OCI-LY1 (cell line): ENCODE measurements around the gene SMAD4.

Experiments used
- H2AFZ ChIP-seq: fragments of 200-600 bp; sonication (generic), shearing (Covaris generic); 2 replicates; pipeline ENCODE4 v1.6.0; 2014; ENCODE audit warnings: antibody characterized with exemption, mild to moderate bottlenecking, low read length
- H3F3A ChIP-seq: fragments of 200-600 bp; sonication (generic), shearing (Covaris generic); 2 replicates; pipeline ENCODE4 v1.6.0; 2014; ENCODE audit warnings: mild to moderate bottlenecking, antibody characterized with exemption, low read length, moderate library complexity; ENCODE audit not compliant: insufficient read depth
- H3K27ac ChIP-seq: fragments of 200-600 bp; sonication (generic); 2 replicates; pipeline ENCODE4 v1.5.1; 2014; ENCODE audit warnings: low read length, mixed run types, mild to moderate bottlenecking, low read depth; ENCODE audit not compliant: poor library complexity, severe bottlenecking
- H3K27me3 ChIP-seq: fragments of 200-600 bp; sonication (generic); 2 replicates; pipeline ENCODE4 v1.6.0; 2014; ENCODE audit warnings: antibody characterized with exemption, mild to moderate bottlenecking, low read length, moderate library complexity; ENCODE audit not compliant: insufficient read depth
- H3K36me3 ChIP-seq: fragments of 200-600 bp; sonication (generic); 2 replicates; pipeline ENCODE4 v1.6.1; 2014; ENCODE audit warnings: mild to moderate bottlenecking, antibody characterized with exemption, low read length, moderate library complexity, mixed read lengths; ENCODE audit not compliant: insufficient read depth
- H3K4me1 ChIP-seq: fragments of 200-600 bp; sonication (generic); 2 replicates; pipeline ENCODE4 v1.5.1; 2014; ENCODE audit warnings: mild to moderate bottlenecking, low read length, moderate library complexity; ENCODE audit not compliant: insufficient read depth, severe bottlenecking
- H3K4me2 ChIP-seq: fragments of 200-600 bp; sonication (generic), shearing (Covaris generic); 2 replicates; pipeline ENCODE4 v1.6.1; 2014; ENCODE audit warnings: low read length
- H3K4me3 ChIP-seq: fragments of 200-600 bp; sonication (generic); 2 replicates; pipeline ENCODE4 v1.5.1; 2014; ENCODE audit warnings: low read length, low read depth, mild to moderate bottlenecking, mixed read lengths; ENCODE audit not compliant: poor library complexity, severe bottlenecking
- H3K79me2 ChIP-seq: fragments of 200-600 bp; shearing (Covaris generic); 2 replicates; pipeline ENCODE4 v1.6.1; 2016; ENCODE audit warnings: mixed run types, low read length, mixed read lengths; ENCODE audit not compliant: insufficient read depth
- H3K9ac ChIP-seq: fragments of 200-600 bp; sonication (generic), shearing (Covaris generic); 2 replicates; pipeline ENCODE4 v1.6.1; 2014; ENCODE audit warnings: mild to moderate bottlenecking, low read length, mixed read lengths
- H3K9me2 ChIP-seq: fragments of 200-600 bp; sonication (generic), shearing (Covaris generic); 2 replicates; pipeline ENCODE4 v1.6.1; 2014; ENCODE audit warnings: low read depth, mild to moderate bottlenecking, low read length, mixed read lengths
- H3K9me3 ChIP-seq: fragments of 200-600 bp; shearing (Covaris generic); 2 replicates; pipeline ENCODE4 v1.6.1; 2014; ENCODE audit warnings: low read length, mixed read lengths
- H4K20me1 ChIP-seq: fragments of 200-600 bp; sonication (generic), shearing (Covaris generic); 2 replicates; pipeline ENCODE4 v1.6.0; 2016; ENCODE audit warnings: mild to moderate bottlenecking, low read length; ENCODE audit not compliant: insufficient read depth
- EZH2 ChIP-seq: fragments of 200-600 bp; sonication (generic), shearing (Covaris generic); IDR thresholded peaks from 2 replicates; pipeline ENCODE4 v1.8.0; 2017; ENCODE audit warnings: borderline replicate concordance, mixed run types, mild to moderate bottlenecking, antibody characterized with exemption, low read length, moderate library complexity, mixed read lengths
- TF ChIP-seq, protein P1 (sequence below): fragments of 200-600 bp; sonication (generic), shearing (Covaris generic); IDR thresholded peaks from 2 replicates; pipeline ENCODE4 v1.5.1; 2017; ENCODE audit warnings: mild to moderate bottlenecking, antibody characterized with exemption, low read length, moderate library complexity, mixed read lengths

The SMAD4 gene

DNA sequence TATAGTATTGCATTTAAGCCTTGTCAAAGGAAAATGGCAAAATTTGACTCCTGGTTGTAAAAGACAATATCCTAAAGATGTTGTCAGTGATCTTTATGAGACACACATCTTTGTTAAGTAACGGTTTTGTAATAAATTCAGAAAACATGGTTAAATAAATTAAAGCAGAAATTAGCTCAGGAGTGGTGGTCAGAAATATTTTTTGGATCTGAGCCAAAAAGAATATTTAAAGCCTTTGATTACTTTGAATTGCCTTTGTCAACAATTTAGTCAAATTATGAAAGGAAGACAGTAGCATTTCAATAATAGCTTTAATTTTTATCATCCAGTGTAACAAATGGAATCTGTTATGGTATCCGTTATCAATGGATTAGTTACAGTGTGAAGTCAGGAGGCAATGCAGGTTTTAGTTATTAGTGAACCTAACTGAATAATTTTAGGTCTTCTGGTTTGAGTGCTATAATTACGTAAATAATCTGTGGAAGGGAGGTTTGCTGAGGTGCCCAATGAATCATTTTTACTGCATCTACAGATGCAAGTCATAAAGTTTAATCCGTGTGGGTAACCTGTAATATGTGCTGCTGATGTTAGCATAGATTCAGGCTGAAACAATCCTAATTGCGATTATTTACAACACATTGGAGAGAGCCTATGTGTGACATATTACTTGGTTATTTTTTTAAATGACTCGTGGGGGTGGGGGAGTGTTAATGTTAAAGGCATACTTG is 42.7 kb downstream of the SMAD4 start:
- H3F3A ChIP-seq = no peaks in the 10 kb centered on the region
- no peaks in the 10 kb centered on the region for H3K9me3 ChIP-seq
- no peak overlapping the region for H2AFZ ChIP-seq
- H3K4me2 ChIP-seq = no peak overlapping the region
- peaks cover 9% of the 10 kb centered on the region for H3K4me1 ChIP-seq
- TF ChIP-seq, protein P1, sequence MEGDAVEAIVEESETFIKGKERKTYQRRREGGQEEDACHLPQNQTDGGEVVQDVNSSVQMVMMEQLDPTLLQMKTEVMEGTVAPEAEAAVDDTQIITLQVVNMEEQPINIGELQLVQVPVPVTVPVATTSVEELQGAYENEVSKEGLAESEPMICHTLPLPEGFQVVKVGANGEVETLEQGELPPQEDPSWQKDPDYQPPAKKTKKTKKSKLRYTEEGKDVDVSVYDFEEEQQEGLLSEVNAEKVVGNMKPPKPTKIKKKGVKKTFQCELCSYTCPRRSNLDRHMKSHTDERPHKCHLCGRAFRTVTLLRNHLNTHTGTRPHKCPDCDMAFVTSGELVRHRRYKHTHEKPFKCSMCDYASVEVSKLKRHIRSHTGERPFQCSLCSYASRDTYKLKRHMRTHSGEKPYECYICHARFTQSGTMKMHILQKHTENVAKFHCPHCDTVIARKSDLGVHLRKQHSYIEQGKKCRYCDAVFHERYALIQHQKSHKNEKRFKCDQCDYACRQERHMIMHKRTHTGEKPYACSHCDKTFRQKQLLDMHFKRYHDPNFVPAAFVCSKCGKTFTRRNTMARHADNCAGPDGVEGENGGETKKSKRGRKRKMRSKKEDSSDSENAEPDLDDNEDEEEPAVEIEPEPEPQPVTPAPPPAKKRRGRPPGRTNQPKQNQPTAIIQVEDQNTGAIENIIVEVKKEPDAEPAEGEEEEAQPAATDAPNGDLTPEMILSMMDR = no peak
- no peak for TF ChIP-seq EZH2
- no peak overlapping the region for H3K4me3 ChIP-seq
- H3K9ac ChIP-seq = no peak overlapping the region
- no peaks in the 10 kb centered on the region for H3K27me3 ChIP-seq
- H4K20me1 ChIP-seq = no peaks in the 10 kb centered on the region
- peaks cover 79% of the 10 kb centered on the region for H3K36me3 ChIP-seq
- no peak overlapping the region for H3K27ac ChIP-seq
- no peaks in the 10 kb centered on the region for H3K79me2 ChIP-seq
- H3K9me2 ChIP-seq = no peaks in the 10 kb centered on the region

DNA sequence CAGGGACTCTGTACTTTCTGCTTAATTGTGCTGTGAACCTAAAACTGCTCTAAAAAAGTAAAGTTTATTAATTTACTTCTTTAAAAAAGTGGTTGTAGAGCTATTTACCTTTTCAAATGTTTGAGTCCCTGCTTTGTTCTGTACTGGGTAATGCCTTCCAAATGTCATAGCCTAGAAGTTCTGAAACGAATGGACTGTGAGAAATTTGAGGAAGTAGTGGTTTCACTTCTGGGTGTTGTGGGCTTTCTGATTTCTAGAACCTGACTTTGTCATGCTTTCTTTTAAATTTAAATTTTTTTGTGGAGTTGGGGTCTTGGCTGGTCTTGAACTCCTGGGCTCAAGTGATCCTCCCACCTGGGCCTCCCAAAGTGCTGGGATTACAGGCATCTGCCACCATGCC is 44.6 kb downstream of the SMAD4 start:
- no peaks in the 10 kb centered on the region for H3F3A ChIP-seq
- no peak overlapping the region for H3K27ac ChIP-seq
- H2AFZ ChIP-seq = no peak overlapping the region
- no peaks in the 10 kb centered on the region for H4K20me1 ChIP-seq
- no peak overlapping the region for H3K4me2 ChIP-seq
- H3K4me1 ChIP-seq = peaks cover 9% of the 10 kb centered on the region
- H3K4me3 ChIP-seq = no peak overlapping the region
- H3K9me3 ChIP-seq = no peaks in the 10 kb centered on the region
- H3K9ac ChIP-seq = no peak overlapping the region
- H3K9me2 ChIP-seq = no peaks in the 10 kb centered on the region
- no peaks in the 10 kb centered on the region for H3K27me3 ChIP-seq
- no peaks in the 10 kb centered on the region for H3K79me2 ChIP-seq
- peaks cover 79% of the 10 kb centered on the region for H3K36me3 ChIP-seq
- TF ChIP-seq EZH2 = no peak
- TF ChIP-seq, protein P1 = no peak

- H3K27me3 ChIP-seq = no peaks in the 10 kb centered on the region
- H3K9ac ChIP-seq = no peak overlapping the region
- no peaks in the 10 kb centered on the region for H3K9me3 ChIP-seq
- no peak overlapping the region for H2AFZ ChIP-seq
- H3F3A ChIP-seq = no peaks in the 10 kb centered on the region
- no peaks in the 10 kb centered on the region for H4K20me1 ChIP-seq
- no peaks in the 10 kb centered on the region for H3K79me2 ChIP-seq
- TF ChIP-seq EZH2 = no peak
- TF ChIP-seq, protein P1 = no peak
- no peak overlapping the region for H3K4me2 ChIP-seq
- no peak overlapping the region for H3K4me3 ChIP-seq
- no peaks in the 10 kb centered on the region for H3K9me2 ChIP-seq
- H3K27ac ChIP-seq = no peak overlapping the region
- peaks cover 79% of the 10 kb centered on the region for H3K36me3 ChIP-seq
- H3K4me1 ChIP-seq = peaks cover 9% of the 10 kb centered on the region
These were observed 46.5 kb downstream of the SMAD4 start for GRCh38 chr18:51076503-51076902.
